Uterus (tissue), 4 donors: ENCODE measurements around the gene CARTPT. TPM values are rescaled to one million over a fixed set of nuclear protein-coding genes. Genes with fewer than 3 reads are reported as not detected.

ENCODE experiments used
- DNase-seq, 2 donors: peaks; one replicate each; pipeline ENCODE4 v3.0.0-alpha.2; 2019 to 2020
- H3K27ac ChIP-seq, 2 donors: fragments of 200-600 bp; sonication (generic); 1 replicate in 1 of 2; 2 replicates in 1 of 2; pipeline ENCODE4 v1.5.1; 2016 to 2018
- H3K27me3 ChIP-seq, 2 donors: fragments of 200-600 bp; sonication (generic); one replicate each; pipeline ENCODE4 v1.5.1; 2018 to 2019; ENCODE audit warnings: control low read depth in 1 of 2
- H3K36me3 ChIP-seq, 2 donors: fragments of 200-600 bp; sonication (generic); one replicate each; pipeline ENCODE4 v1.5.1; 2019; ENCODE audit warnings: control low read depth in 1 of 2
- H3K4me1 ChIP-seq, 2 donors: fragments of 200-600 bp; sonication (generic); one replicate each; pipeline ENCODE4 v1.5.1; 2018 to 2019; ENCODE audit warnings: control low read depth in 1 of 2
- H3K4me3 ChIP-seq, 2 donors: fragments of 200-600 bp; sonication (generic); 1 replicate in 1 of 2; 2 replicates in 1 of 2; pipeline ENCODE4 v1.5.1; 2018 to 2019; ENCODE audit warnings: mild to moderate bottlenecking in 1 of 2
- H3K9me3 ChIP-seq, 2 donors: fragments of 200-600 bp; sonication (generic); one replicate each; pipeline ENCODE4 v1.5.1; 2019; ENCODE audit warnings: control low read depth in 1 of 2
- CTCF ChIP-seq, 4 experiments: fragments of 200-600 bp in 2 of 4; fragments of 450-650 bp in 2 of 4; sonication (generic) in 2 of 4; IDR thresholded peaks; one replicate each; pipeline ENCODE4 v1.5.1; 2016 to 2019; ENCODE audit warnings: antibody characterized with exemption in 4 of 4, mild to moderate bottlenecking in 2 of 4, moderate library complexity in 1 of 4
- POLR2A ChIP-seq, 2 donors: fragments of 450-650 bp; IDR thresholded peaks; one replicate each; pipeline ENCODE4 v1.6.1; 2016; ENCODE audit warnings: antibody characterized with exemption in 2 of 2, mild to moderate bottlenecking in 1 of 2, moderate library complexity in 1 of 2
- intact Hi-C: fragments of 100-400 bp; cut with DNase I; formaldehyde crosslinking; loops from one replicate; pipeline ENCODE4 v1.15.1; 2023; ENCODE audit warnings: low total_unique reads
- total RNA-seq, 4 donors: library from RNA; depleted of rRNA in 3 of 4; stranded (reverse); fragments of >200 nt in 3 of 4; gene quantifications; one replicate each; pipeline versions ENCODE4 v1.1.0 to v1.2.4, GENCODE V29; 2014 to 2023
- donor health status: DM: yes; HTN: yes; CAD: no.

The CARTPT gene
- total RNA-seq, 4 donors from 2014 or later = not detected

- no peak for TF ChIP-seq CTCF (IDR thresholded peaks at IDR 0.05)
- TF ChIP-seq POLR2A (IDR thresholded peaks at IDR 0.05) = no peak
- intact Hi-C loops = no loop called here
- H3K4me1 ChIP-seq = no peaks in the 10 kb centered on the region
- H3K27ac ChIP-seq = no peak overlapping the region
- DNase-seq = no peak
- no peaks in the 10 kb centered on the region for H3K36me3 ChIP-seq
- no peak overlapping the region for H3K4me3 ChIP-seq
- H3K9me3 ChIP-seq = no peaks in the 10 kb centered on the region
- H3K27me3 ChIP-seq = no peaks in the 10 kb centered on the region
Observed at GRCh38 chr5:71684309-71684708, 34.8 kb upstream of the CARTPT start.

GRCh38 chr5:71693828-71694427, 25.1 kb upstream of the CARTPT start:
- no peak overlapping the region for H3K27ac ChIP-seq
- no peaks in the 10 kb centered on the region for H3K4me1 ChIP-seq
- no peaks in the 10 kb centered on the region for H3K9me3 ChIP-seq
- H3K4me3 ChIP-seq = no peak overlapping the region
- no peaks in the 10 kb centered on the region for H3K36me3 ChIP-seq
- TF ChIP-seq CTCF (IDR thresholded peaks at IDR 0.05) = no peak
- no peak for TF ChIP-seq POLR2A (IDR thresholded peaks at IDR 0.05)
- no peaks in the 10 kb centered on the region for H3K27me3 ChIP-seq
- no peak for DNase-seq
- intact Hi-C loops = no loop called here

GRCh38 chr5:71695071-71695470, 24.0 kb upstream of the CARTPT start:
- intact Hi-C loops = no loop called here
- H3K27ac ChIP-seq = no peak overlapping the region
- TF ChIP-seq POLR2A (IDR thresholded peaks at IDR 0.05) = no peak

GRCh38 chr5:71695595-71695994, 23.5 kb upstream of the CARTPT start:
- no peaks in the 10 kb centered on the region for H3K27me3 ChIP-seq
- no peak for DNase-seq
- no peak overlapping the region for H3K4me3 ChIP-seq
- no peaks in the 10 kb centered on the region for H3K36me3 ChIP-seq
- TF ChIP-seq POLR2A (IDR thresholded peaks at IDR 0.05) (no peak), CTCF (IDR thresholded peaks at IDR 0.05) (no peak)
- no peaks in the 10 kb centered on the region for H3K9me3 ChIP-seq
- intact Hi-C loops = no loop called here
- H3K4me1 ChIP-seq = no peaks in the 10 kb centered on the region
- no peak overlapping the region for H3K27ac ChIP-seq

More at GRCh38 chr5:71695071-71695470, 24.0 kb upstream of the CARTPT start:
- H3K4me1 ChIP-seq = no peaks in the 10 kb centered on the region
- no peak for DNase-seq
- no peaks in the 10 kb centered on the region for H3K36me3 ChIP-seq
- H3K9me3 ChIP-seq = no peaks in the 10 kb centered on the region
- no peak overlapping the region for H3K4me3 ChIP-seq
- H3K27me3 ChIP-seq = no peaks in the 10 kb centered on the region

- TF ChIP-seq POLR2A (IDR thresholded peaks at IDR 0.05) = no peak
- TF ChIP-seq CTCF (IDR thresholded peaks at IDR 0.05) = no peak
- no peak for DNase-seq
- no peaks in the 10 kb centered on the region for H3K9me3 ChIP-seq
- no peak overlapping the region for H3K27ac ChIP-seq
- no peak overlapping the region for H3K4me3 ChIP-seq
- no peaks in the 10 kb centered on the region for H3K27me3 ChIP-seq
- H3K36me3 ChIP-seq = no peaks in the 10 kb centered on the region
- intact Hi-C loops = no loop called here
- no peaks in the 10 kb centered on the region for H3K4me1 ChIP-seq
Observed at GRCh38 chr5:71697967-71698366, 21.1 kb upstream of the CARTPT start.

- H3K4me1 ChIP-seq = no peaks in the 10 kb centered on the region
- H3K36me3 ChIP-seq = no peaks in the 10 kb centered on the region
- no peak for DNase-seq
- H3K9me3 ChIP-seq = no peaks in the 10 kb centered on the region
- no peaks in the 10 kb centered on the region for H3K27me3 ChIP-seq
- TF ChIP-seq POLR2A (IDR thresholded peaks at IDR 0.05) (no peak), CTCF (IDR thresholded peaks at IDR 0.05) (no peak)
- H3K27ac ChIP-seq = no peak overlapping the region
- intact Hi-C loops = no loop called here
- no peak overlapping the region for H3K4me3 ChIP-seq
Observed at GRCh38 chr5:71699233-71699632, 19.8 kb upstream of the CARTPT start.
